Measurements from ENCODE around the gene OOSP4B.

- no peak for TF ChIP-seq POLR2AphosphoS5 (IDR thresholded peaks at IDR 0.05; ENCODE audit: low read depth, low read length)
- TF ChIP-seq POLR2A (IDR thresholded peaks at IDR 0.05; ENCODE audit: low read depth, low read length), result no peak
Measured at GRCh38 chr11:60003729-60004128, 13.3 kb upstream of the OOSP4B start.
